ENCODE results near the gene RBM15.

RBM15 gene

DNA sequence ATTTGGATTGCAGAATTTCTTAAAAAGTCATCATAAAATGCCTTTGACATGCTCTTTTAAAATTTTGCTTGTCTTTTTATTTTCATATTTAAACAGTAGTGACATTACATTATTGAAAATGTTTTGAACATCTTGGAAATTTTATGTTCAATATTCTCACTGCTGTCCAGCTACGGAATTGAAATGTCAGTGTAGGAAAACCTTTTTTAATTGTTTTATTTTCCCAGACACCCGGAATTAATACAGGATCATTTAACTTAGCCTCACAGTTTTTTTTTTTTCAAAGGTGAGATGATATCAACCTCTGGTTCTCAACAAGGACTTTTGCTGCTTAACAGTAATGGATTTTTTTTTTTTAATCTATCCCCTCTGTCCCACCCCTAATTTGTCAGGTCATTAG lies 4.1 kb downstream of the RBM15 start:
- DNase-seq, result no peak
- in situ Hi-C loops (cut with HindIII; ENCODE audit: low pct_ligation_motif_present, low pct_unique_long_range_greater_than_20kb, low sequenced_read_pairs), result no loop called here

GRCh38 chr1:110344152-110344551 lies 5.0 kb downstream of the RBM15 start:
- in situ Hi-C loops (cut with HindIII; ENCODE audit: low pct_ligation_motif_present, low pct_unique_long_range_greater_than_20kb, low sequenced_read_pairs), result no loop called here
- no peak for DNase-seq

GRCh38 chr1:110345480-110345879 lies 6.3 kb downstream of the RBM15 start:
- in situ Hi-C loops (cut with HindIII; ENCODE audit: low pct_ligation_motif_present, low pct_unique_long_range_greater_than_20kb, low sequenced_read_pairs), result no loop called here
- DNase-seq, result no peak

DNA sequence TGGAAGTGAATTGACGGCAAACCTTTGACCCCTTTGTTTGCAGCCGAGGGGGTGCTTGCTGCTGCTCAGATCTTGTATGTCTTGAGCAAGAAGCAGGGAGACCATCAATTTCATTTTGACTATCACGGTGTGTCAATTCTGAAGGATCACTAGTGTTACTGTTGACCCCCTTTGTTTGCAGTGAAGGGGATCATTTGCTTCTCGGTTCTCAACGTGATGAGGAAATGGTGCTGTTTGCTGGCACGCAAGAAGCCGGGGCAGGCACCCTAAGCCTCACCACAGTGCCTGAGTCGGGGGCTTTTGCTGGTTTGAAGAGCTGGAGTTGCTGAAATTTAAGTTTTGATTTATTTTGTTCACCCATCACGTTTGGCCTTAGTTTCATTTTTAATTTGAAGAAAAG lies 7.5 kb downstream of the RBM15 start:
- in situ Hi-C loops (cut with HindIII; ENCODE audit: low pct_ligation_motif_present, low pct_unique_long_range_greater_than_20kb, low sequenced_read_pairs), result no loop called here
- no peak for DNase-seq

GRCh38 chr1:110347182-110347893 lies 8.2 kb downstream of the RBM15 start:
- no peak for DNase-seq
- in situ Hi-C loops (cut with HindIII; ENCODE audit: low pct_ligation_motif_present, low pct_unique_long_range_greater_than_20kb, low sequenced_read_pairs), result no loop called here

GRCh38 chr1:110348050-110348449 lies 8.9 kb downstream of the RBM15 start:
- DNase-seq, result no peak
- in situ Hi-C loops (cut with HindIII; ENCODE audit: low pct_ligation_motif_present, low pct_unique_long_range_greater_than_20kb, low sequenced_read_pairs), result no loop called here

GRCh38 chr1:110348771-110349170 lies 9.6 kb downstream of the RBM15 start:
- in situ Hi-C loops (cut with HindIII; ENCODE audit: low pct_ligation_motif_present, low pct_unique_long_range_greater_than_20kb, low sequenced_read_pairs), result no loop called here
- DNase-seq, result no peak

- in situ Hi-C loops (cut with HindIII; ENCODE audit: low pct_ligation_motif_present, low pct_unique_long_range_greater_than_20kb, low sequenced_read_pairs), result no loop called here
- no peak for DNase-seq
These were observed 11.2 kb downstream of the RBM15 start for GRCh38 chr1:110350360-110350759.

DNA sequence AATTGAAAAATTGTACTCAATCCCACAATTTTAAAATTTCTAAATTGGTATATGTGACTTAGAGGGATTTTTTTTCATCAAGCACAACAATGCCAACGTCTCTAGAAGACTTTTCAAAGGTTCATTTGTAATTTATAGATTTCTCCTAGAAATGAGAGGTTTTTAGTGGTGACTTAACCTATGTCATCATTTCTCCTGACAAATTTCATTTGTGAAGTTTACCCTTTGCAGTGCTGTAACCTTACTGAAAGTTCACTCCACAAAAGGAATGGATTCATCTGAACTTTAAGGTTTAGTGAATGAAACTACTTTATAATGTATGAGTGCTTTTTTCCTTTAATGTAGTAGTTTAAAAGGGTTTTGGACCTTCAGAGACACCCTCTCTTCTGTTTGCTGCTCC lies 16.1 kb downstream of the RBM15 start:
- DNase-seq, result no peak
- in situ Hi-C loops (cut with HindIII; ENCODE audit: low pct_ligation_motif_present, low pct_unique_long_range_greater_than_20kb, low sequenced_read_pairs), result no loop called here

DNA sequence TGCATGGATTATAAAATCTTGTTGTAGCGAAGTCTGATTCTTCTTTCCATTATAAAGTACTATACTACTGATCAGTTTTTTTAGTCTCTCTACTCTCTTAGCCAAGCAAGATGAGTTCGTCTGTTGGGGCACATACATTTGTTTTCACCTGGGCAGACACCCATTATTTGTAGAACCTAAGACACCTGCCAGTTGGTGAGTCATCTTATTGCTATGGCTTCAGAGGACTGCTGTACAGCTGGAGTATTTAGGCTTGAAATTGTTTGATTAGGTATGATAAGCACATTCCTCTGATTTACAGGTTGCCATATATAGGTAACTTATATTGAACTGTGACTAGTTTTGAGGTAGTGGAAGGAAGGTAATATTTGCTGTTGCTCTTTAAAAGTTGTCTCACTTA lies 17.2 kb downstream of the RBM15 start:
- in situ Hi-C loops (cut with HindIII; ENCODE audit: low pct_ligation_motif_present, low pct_unique_long_range_greater_than_20kb, low sequenced_read_pairs), result no loop called here

DNA sequence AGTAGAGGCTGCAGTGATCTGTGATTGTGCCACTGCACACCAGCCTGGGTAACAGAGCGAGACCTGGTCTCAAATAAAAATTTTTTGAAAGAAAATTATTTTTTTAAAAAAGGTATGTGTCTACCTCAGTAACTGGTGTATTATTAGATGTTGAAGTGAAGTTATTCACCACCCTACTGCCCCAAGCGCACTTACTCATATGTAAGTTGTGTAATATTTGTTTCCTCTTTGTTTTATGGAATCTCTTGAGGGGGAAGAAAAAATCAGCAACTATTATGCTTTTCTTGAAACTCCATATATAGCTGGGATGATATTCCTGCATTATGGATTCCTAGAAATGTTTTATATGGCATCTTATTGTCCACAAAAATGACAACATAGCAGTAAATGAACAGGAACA lies 21.3 kb downstream of the RBM15 start:
- in situ Hi-C loops (cut with HindIII; ENCODE audit: low pct_ligation_motif_present, low pct_unique_long_range_greater_than_20kb, low sequenced_read_pairs), result no loop called here
- no peak for DNase-seq

More for the DNA sequence above, 17.2 kb downstream of the RBM15 start:
- peak; percentile 8 for DNase-seq

- in situ Hi-C loops (cut with HindIII; ENCODE audit: low pct_ligation_motif_present, low pct_unique_long_range_greater_than_20kb, low sequenced_read_pairs), result no loop called here
- DNase-seq, result no peak
These were observed 22.7 kb downstream of the RBM15 start for GRCh38 chr1:110361856-110362255.

DNA sequence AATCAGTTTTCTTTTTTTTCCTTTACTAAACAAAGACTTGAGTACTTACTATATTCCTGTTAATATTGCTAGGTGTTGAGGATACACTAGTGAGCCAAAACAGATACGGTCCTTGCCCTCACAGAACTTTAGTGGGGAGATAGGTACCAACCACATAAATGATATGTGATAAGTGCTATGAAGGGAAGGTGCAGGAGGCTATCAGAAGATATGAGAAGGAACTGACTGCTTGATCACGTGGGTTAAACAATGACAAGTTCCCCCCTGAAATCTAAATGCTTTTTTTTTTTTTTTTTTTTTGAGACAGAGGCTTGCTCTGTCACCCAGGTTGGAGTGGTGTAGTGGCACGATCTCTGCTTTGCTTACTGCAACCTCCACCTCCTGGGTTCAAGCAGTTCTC lies 25.0 kb downstream of the RBM15 start:
- DNase-seq, result no peak
- in situ Hi-C loops (cut with HindIII; ENCODE audit: low pct_ligation_motif_present, low pct_unique_long_range_greater_than_20kb, low sequenced_read_pairs), result no loop called here

- in situ Hi-C loops (cut with HindIII; ENCODE audit: low pct_ligation_motif_present, low pct_unique_long_range_greater_than_20kb, low sequenced_read_pairs), result no loop called here
- DNase-seq, result peak; percentile 58
These were observed 31.6 kb downstream of the RBM15 start for GRCh38 chr1:110370827-110371226.

- no peak for DNase-seq
- in situ Hi-C loops (cut with HindIII; ENCODE audit: low pct_ligation_motif_present, low pct_unique_long_range_greater_than_20kb, low sequenced_read_pairs), result no loop called here
These were observed 36.3 kb downstream of the RBM15 start for GRCh38 chr1:110375490-110375889.

DNA sequence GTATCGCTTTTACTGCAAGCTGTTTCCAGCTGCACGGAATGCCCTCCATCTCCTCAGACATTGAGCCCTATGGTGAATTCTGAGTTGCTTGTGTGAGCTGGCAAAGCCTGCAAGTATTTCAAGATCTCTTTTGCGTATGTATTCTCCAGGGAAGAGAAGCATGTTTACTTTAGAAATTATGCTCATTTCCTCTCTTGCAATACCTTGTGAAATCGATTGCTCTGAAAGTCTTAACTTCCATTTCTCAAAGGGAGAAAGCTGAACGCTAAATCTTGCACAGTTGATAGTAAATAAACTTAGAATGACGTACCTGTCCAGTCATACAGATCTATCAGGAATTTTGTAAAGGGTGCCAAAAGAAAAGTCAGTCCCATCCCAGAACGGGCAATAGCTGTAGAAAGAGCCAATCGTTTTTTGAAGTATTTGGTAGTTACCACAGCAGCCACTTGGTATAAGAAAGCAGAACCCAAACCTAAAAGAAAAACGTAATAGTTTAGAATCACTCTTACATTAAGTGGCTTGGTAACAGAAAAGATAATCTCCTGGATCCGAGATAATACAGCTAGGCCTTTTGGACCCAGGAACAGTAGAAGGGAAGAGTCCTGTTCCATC lies 41.6 kb downstream of the RBM15 start:
- in situ Hi-C loops (cut with HindIII; ENCODE audit: low pct_ligation_motif_present, low pct_unique_long_range_greater_than_20kb, low sequenced_read_pairs), result no loop called here
- DNase-seq, result no peak

DNA sequence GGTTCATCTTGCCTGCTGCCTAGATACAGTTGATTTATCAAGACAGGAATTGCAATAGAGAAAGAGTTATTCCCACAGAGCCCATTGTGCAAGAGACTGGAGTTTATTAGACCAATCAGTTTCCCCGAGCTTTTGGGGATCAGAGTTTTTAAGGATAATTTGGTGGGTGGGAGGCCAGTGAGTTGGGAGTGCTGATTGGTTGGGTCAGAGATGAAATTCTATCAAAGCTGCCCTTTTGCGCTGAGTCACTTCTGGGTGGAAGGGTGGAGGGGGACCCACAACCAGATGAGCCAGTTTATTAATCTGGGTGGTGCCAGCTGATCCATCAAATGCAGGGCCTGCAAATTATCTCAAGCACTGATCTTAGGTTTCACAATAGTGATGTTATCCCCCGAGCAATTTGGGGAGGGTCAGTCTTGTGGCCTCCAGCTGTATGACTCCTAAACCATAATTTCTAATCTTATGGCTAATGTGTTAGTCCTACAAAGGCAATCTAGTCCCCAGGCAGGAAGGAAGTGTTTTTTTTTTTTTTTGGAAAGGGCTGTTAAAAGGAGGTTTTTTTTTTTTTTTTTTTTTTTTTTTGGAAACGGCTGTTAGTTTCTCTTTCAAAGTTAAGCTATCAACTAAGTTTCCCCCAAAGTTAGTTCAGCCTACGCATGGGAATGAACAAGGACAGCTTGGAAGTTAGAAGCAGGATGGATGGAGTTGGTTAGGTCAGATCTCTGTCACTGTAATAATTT lies 44.2 kb downstream of the RBM15 start:
- in situ Hi-C loops (cut with HindIII; ENCODE audit: low pct_ligation_motif_present, low pct_unique_long_range_greater_than_20kb, low sequenced_read_pairs), result no loop called here
- DNase-seq, result no peak

- no peak for DNase-seq
These were observed 45.6 kb downstream of the RBM15 start for GRCh38 chr1:110384581-110385321.

DNA sequence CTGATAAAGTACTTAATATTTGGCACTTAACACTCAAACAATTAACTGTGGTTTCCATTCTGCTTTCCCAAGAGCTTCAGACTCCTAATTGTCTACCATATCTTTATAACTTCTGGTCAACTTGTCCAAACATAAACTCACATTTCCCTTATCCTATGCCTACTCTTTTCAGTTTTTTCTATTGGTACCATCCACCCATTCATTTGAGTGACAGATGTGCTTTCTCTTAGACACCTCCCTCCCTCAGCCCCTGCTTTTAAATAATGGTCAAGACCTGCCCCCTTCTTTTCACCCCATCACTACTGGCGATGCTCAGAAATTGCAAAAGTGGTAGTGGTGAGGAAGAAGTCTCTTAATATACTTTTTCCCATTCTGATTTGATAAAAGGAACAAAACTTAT lies 46.2 kb downstream of the RBM15 start:
- in situ Hi-C loops (cut with HindIII; ENCODE audit: low pct_ligation_motif_present, low pct_unique_long_range_greater_than_20kb, low sequenced_read_pairs), result no loop called here

More at GRCh38 chr1:110384581-110385321, 45.6 kb downstream of the RBM15 start:
- in situ Hi-C loops (cut with HindIII; ENCODE audit: low pct_ligation_motif_present, low pct_unique_long_range_greater_than_20kb, low sequenced_read_pairs), result no loop called here

More for the DNA sequence above, 46.2 kb downstream of the RBM15 start:
- DNase-seq, result no peak

All from ACHN (cell line).